HG02678 (cell line): ENCODE measurements around the gene TMEM14A.
"Not testable (repeated sequence)": the region's sequence is repeated elsewhere in the genome, so short reads cannot be mapped to it uniquely, and the experiment has no call there.

Experiments used
- ATAC-seq: cut with Tn5 transposase; IDR thresholded peaks from one replicate; pipeline ENCODE4 v1.9.1; 2021; ENCODE audit warnings: mild to moderate bottlenecking, moderate library complexity; ENCODE audit not compliant: unreplicated experiment

The TMEM14A gene

GRCh38 chr6:52655941-52656340 is 15.0 kb upstream of the TMEM14A start:
- ATAC-seq, result not testable (repeated sequence)

- no peak for ATAC-seq
Measured at GRCh38 chr6:52657870-52658269, 13.0 kb upstream of the TMEM14A start.

- ATAC-seq, result no peak
Measured at GRCh38 chr6:52661551-52661950, 9.4 kb upstream of the TMEM14A start.

- no peak for ATAC-seq
Measured at GRCh38 chr6:52662031-52662430, 8.9 kb upstream of the TMEM14A start.

GRCh38 chr6:52663120-52663935 is 7.6 kb upstream of the TMEM14A start:
- peak; percentile 34 for ATAC-seq

GRCh38 chr6:52663936-52664185 is 7.1 kb upstream of the TMEM14A start:
- ATAC-seq, result no peak

GRCh38 chr6:52664186-52664990 is 6.5 kb upstream of the TMEM14A start:
- peak; percentile 93 for ATAC-seq

GRCh38 chr6:52664991-52665686 is 5.8 kb upstream of the TMEM14A start:
- no peak for ATAC-seq

GRCh38 chr6:52666071-52666470 is 4.8 kb upstream of the TMEM14A start:
- no peak for ATAC-seq

- ATAC-seq, result no peak
Measured at GRCh38 chr6:52666523-52666922, 4.4 kb upstream of the TMEM14A start.

GRCh38 chr6:52667572-52667971 is 3.3 kb upstream of the TMEM14A start:
- no peak for ATAC-seq

- no peak for ATAC-seq
Measured at GRCh38 chr6:52671676-52672075, 763 bp downstream of the TMEM14A start.

GRCh38 chr6:52672412-52673025 is 1.6 kb downstream of the TMEM14A start:
- ATAC-seq, result no peak

GRCh38 chr6:52674666-52675065 is 3.8 kb downstream of the TMEM14A start:
- ATAC-seq, result no peak

- ATAC-seq, result no peak
Measured at GRCh38 chr6:52675372-52675771, 4.5 kb downstream of the TMEM14A start.

- ATAC-seq, result not testable (repeated sequence)
Measured at GRCh38 chr6:52676631-52677030, 5.7 kb downstream of the TMEM14A start.

- ATAC-seq, result no peak
Measured at GRCh38 chr6:52681416-52681815, 10.5 kb downstream of the TMEM14A start.

GRCh38 chr6:52686878-52687699 is 16.2 kb downstream of the TMEM14A start:
- no peak for ATAC-seq

GRCh38 chr6:52689857-52690256 is 18.9 kb downstream of the TMEM14A start:
- no peak for ATAC-seq

GRCh38 chr6:52691718-52692117 is 20.8 kb downstream of the TMEM14A start:
- ATAC-seq, result no peak
